Fibroblast of the aortic adventitia (primary cell): ENCODE data around the gene ZBTB40. TPM values are rescaled to one million over a fixed set of nuclear protein-coding genes. Genes with fewer than 3 reads are reported as not detected.
A peak's percentile ranks its signal among the peaks of the same experiment; 100 is the strongest.

ENCODE experiments used
- DNase-seq: peaks from one replicate; pipeline ENCODE4 v3.0.0-alpha.2; 2010; ENCODE audit warnings: low read depth
- H3K4me3 ChIP-seq: 2 replicates; pipeline ENCODE4 v1.5.1; 2011; ENCODE audit warnings: low read depth, mild to moderate bottlenecking, control low read depth, low read length, moderate library complexity
- total RNA-seq: library from RNA; depleted of rRNA; stranded (reverse); fragments of >200 nt; gene quantifications from 2 replicates; pipeline ENCODE4 v1.2.3, GENCODE V29; 2012; ENCODE audit warnings: low replicate concordance
- TF ChIP-seq, protein P1 (sequence below): IDR thresholded peaks from 2 replicates; pipeline ENCODE4 v1.5.1; 2011; ENCODE audit warnings: mild to moderate bottlenecking, low read length, control low read depth, inconsistent platforms; ENCODE audit not compliant: insufficient read depth

ZBTB40 gene
- total RNA-seq, 1 donor, result 10.0 TPM

DNA sequence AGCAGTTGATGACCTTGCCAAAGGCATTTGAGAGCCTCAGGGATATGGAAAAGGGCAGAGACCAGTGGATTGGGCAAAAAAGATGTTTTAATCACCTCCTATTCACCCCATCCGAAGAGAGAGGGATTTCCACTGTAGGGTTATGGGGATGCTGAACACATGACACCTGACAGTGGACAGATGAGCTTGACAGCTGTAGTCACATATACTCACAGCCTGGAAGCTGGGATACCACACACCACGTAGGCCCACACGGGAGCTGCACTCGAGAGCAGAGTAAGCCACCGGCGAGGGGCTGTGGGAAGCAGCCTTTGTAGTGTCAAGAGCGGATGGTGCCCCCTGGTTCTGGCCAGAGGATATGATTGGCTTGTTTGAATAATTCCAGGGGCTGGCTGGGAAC lies 20.0 kb downstream of the ZBTB40 start:
- DNase-seq, result no peak
- H3K4me3 ChIP-seq, result no peak overlapping the region
- TF ChIP-seq, protein P1, sequence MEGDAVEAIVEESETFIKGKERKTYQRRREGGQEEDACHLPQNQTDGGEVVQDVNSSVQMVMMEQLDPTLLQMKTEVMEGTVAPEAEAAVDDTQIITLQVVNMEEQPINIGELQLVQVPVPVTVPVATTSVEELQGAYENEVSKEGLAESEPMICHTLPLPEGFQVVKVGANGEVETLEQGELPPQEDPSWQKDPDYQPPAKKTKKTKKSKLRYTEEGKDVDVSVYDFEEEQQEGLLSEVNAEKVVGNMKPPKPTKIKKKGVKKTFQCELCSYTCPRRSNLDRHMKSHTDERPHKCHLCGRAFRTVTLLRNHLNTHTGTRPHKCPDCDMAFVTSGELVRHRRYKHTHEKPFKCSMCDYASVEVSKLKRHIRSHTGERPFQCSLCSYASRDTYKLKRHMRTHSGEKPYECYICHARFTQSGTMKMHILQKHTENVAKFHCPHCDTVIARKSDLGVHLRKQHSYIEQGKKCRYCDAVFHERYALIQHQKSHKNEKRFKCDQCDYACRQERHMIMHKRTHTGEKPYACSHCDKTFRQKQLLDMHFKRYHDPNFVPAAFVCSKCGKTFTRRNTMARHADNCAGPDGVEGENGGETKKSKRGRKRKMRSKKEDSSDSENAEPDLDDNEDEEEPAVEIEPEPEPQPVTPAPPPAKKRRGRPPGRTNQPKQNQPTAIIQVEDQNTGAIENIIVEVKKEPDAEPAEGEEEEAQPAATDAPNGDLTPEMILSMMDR, result no peak

GRCh38 chr1:22472596-22472995 lies 20.9 kb downstream of the ZBTB40 start:
- no peak overlapping the region for H3K4me3 ChIP-seq
- TF ChIP-seq, protein P1, result no peak
- peak; percentile 70 for DNase-seq

GRCh38 chr1:22473952-22474351 lies 22.3 kb downstream of the ZBTB40 start:
- H3K4me3 ChIP-seq, result no peak overlapping the region
- TF ChIP-seq, protein P1, result no peak
- DNase-seq, result no peak

DNA sequence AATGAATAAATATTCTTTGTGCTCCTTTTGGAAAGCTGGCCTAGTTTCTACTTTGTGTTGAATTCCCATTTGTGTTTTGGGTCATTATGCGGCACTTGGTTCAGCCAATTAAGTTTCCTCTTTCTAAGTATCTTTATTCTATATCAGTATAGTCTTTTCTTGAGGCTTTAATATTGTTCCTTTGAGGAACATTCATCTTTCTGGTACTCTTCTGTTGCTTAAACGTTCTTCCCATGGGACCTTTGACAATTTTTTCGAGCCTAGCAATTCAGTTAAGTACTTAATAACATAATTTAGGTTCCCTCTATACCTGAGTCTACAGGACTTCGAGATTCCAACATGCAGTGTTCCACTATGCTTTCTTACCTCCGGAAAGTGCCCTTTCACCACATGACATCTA lies 24.9 kb downstream of the ZBTB40 start:
- TF ChIP-seq, protein P1, result no peak
- no peak for DNase-seq

DNA sequence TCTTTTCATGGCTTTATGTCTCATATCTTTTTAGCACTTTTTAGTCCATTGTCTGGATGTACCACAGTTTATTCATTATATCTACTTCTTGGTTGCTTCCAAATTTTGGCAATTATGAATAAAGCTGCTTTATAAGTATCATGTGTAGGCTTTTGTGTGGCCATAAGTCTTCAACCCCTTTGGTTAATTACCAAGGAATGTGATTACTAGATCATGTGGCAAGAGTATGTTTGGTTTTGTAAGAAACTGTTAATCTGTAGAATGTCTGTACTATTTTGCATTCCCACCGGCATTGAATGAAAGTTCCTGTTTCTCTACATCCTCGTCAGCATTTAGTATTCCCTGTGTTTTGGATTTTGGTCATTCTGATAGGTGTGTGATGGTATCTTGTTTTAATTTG lies 31.5 kb downstream of the ZBTB40 start:
- DNase-seq, result no peak
- TF ChIP-seq, protein P1, result no peak
- H3K4me3 ChIP-seq, result no peak overlapping the region

More for the DNA sequence above, 24.9 kb downstream of the ZBTB40 start:
- H3K4me3 ChIP-seq, result no peak overlapping the region

- TF ChIP-seq, protein P1, result no peak
- DNase-seq, result no peak
- no peak overlapping the region for H3K4me3 ChIP-seq
These were observed 33.2 kb downstream of the ZBTB40 start for GRCh38 chr1:22484706-22485345.

DNA sequence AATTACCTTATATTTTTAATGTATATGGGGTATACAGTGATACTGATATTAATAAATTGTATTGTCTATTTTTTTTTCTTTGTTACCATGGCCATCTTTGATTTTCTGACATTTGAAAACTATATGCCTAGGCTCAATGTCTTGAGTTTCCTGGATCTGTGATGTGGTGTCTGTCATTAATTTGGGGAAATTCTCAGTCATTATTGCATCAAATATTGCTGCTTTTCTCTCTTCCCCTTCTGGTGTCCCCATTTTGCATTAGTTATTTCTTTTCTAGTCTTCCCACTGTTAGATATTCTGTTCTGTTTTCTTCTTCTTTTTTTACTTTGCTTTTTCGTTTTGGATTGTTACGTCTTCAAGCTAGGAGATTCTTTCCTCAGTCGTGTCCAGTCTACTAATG lies 33.8 kb downstream of the ZBTB40 start:
- no peak overlapping the region for H3K4me3 ChIP-seq
- TF ChIP-seq, protein P1, result no peak
- no peak for DNase-seq
